ENCODE results near the gene CCSAP.

Gene CCSAP

DNA sequence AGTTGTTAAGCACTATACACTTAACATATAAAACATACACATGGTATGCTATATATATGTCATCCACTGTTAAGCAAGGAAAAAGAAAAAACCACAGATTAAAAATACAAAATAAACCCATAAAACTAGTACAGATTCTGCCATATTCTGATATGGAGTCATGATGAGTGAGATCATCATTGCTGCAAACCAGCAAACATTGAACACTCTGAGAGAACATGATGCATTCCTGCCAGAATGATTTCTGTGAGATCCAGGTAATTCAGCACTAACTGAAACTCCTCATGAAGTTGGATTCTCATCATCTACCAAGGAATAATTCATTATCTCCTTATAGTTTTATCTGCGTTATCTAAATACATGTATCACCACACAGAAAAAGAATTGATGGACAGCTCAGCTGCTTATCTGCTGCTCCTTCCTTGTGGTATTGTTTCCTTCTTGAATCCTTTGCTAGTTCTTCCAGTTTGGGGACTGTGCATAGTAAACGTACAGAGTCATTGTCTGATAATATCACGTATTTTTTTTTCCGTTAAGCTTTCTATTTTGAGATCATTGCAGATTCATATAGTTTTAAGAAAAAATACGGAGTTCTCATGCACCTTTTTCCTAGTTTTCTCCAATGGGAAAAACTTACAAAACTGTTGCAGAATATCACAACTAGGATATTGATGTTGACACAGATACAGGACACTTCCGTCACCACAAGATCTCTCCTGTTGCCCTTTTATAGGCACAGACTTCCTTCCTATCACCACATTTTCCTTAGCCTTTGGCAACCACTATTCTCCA is 62.6 kb downstream of the CCSAP start:
- Histone ChIP-seq H3K9me3 (ENCODE audit: severe bottlenecking) (no peaks in the 10 kb centered on the region), H3K27me3 (ENCODE audit: insufficient read depth, low read depth, severe bottlenecking) (no peaks in the 10 kb centered on the region), H3K4me3 (ENCODE audit: low read depth, low read length) (no peak overlapping the region), H3K36me3 (no peaks in the 10 kb centered on the region), H3K27ac (no peak overlapping the region)
- no peak for DNase-seq
- no peak for TF ChIP-seq CTCF (IDR thresholded peaks at IDR 0.05; ENCODE audit: low read depth, low read length)

DNA sequence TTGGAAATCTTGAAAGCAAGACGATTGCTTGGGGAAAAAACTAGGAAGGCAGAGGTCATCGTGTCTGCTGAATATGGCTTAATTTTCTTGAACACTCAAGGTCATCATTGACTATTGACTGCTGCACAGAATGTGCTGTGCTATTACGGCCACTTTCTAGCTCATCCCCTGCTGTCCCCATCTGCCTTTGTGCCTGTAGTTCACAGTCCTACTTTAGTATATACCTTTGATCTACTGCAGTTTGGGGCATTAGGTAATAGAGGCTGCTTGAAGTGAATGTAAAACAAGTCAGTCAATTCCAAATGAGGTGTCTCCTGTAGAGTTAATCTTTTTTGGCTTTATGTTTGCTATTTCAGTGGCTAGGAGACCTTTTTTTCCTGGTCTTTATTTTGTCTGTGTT is 63.6 kb downstream of the CCSAP start:
- no peak overlapping the region for H3K27ac ChIP-seq
- TF ChIP-seq CTCF (IDR thresholded peaks at IDR 0.05; ENCODE audit: low read depth, low read length) = no peak
- DNase-seq = no peak
- no peaks in the 10 kb centered on the region for H3K36me3 ChIP-seq
- H3K9me3 ChIP-seq (ENCODE audit: severe bottlenecking) = no peaks in the 10 kb centered on the region
- no peaks in the 10 kb centered on the region for H3K27me3 ChIP-seq (ENCODE audit: insufficient read depth, low read depth, severe bottlenecking)
- no peak overlapping the region for H3K4me3 ChIP-seq (ENCODE audit: low read depth, low read length)

DNA sequence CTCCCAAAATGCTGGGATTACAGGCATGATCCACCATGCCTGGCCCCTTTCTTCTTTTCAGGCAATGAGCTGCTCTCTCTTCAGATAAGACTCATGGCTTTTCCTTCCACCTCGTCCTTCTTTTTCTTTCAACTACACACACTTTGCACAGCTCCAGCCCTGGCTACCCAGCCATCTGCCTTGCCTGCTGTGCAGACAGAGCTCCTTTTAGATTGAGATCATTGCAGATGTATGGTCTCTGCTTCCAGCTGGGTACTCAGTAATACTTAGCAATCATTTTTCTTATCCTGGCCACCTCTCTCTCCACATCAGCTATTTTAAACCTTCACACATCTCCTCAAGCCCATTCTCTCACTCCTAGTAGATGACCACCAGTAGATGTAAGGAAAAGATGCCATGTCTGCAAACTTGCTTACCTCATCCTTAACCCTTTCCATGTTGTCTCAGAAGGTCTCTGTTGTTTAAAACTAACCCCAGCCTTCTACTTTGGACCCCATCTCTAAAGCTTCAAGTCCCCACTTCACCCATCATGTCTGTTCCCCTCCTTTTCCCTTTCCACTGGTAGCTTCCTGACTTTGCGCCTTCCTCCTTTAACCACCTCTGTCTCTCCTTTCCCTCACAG is 64.6 kb downstream of the CCSAP start:
- Histone ChIP-seq H3K27ac (no peak overlapping the region), H3K36me3 (no peaks in the 10 kb centered on the region), H3K27me3 (ENCODE audit: insufficient read depth, low read depth, severe bottlenecking) (no peaks in the 10 kb centered on the region), H3K4me3 (ENCODE audit: low read depth, low read length) (no peak overlapping the region), H3K9me3 (ENCODE audit: severe bottlenecking) (no peaks in the 10 kb centered on the region)
- no peak for TF ChIP-seq CTCF (IDR thresholded peaks at IDR 0.05; ENCODE audit: low read depth, low read length)
- DNase-seq = no peak

- DNase-seq = no peak
- no peaks in the 10 kb centered on the region for H3K9me3 ChIP-seq (ENCODE audit: severe bottlenecking)
- TF ChIP-seq CTCF (IDR thresholded peaks at IDR 0.05; ENCODE audit: low read depth, low read length) = no peak
- no peaks in the 10 kb centered on the region for H3K36me3 ChIP-seq
- H3K4me3 ChIP-seq (ENCODE audit: low read depth, low read length) = no peak overlapping the region
- H3K27me3 ChIP-seq (ENCODE audit: insufficient read depth, low read depth, severe bottlenecking) = no peaks in the 10 kb centered on the region
- H3K27ac ChIP-seq = no peak overlapping the region
Measured at GRCh38 chr1:229275005-229275404, 67.8 kb downstream of the CCSAP start.

GRCh38 chr1:229273507-229274232 is 69.2 kb downstream of the CCSAP start:
- Histone ChIP-seq H3K27me3 (ENCODE audit: insufficient read depth, low read depth, severe bottlenecking) (no peaks in the 10 kb centered on the region), H3K36me3 (no peaks in the 10 kb centered on the region), H3K4me3 (ENCODE audit: low read depth, low read length) (no peak overlapping the region), H3K9me3 (ENCODE audit: severe bottlenecking) (no peaks in the 10 kb centered on the region), H3K27ac (no peak overlapping the region)
- DNase-seq = no peak
- TF ChIP-seq CTCF (IDR thresholded peaks at IDR 0.05; ENCODE audit: low read depth, low read length) = no peak

Data from WERI-Rb-1 (cell line).